Right kidney (tissue), 1 donor: ENCODE results near the gene CFAP299.

ENCODE experiments used
- DNase-seq: peaks from one replicate; pipeline ENCODE4 v3.0.0-alpha.2; 2016

CFAP299 gene

DNA sequence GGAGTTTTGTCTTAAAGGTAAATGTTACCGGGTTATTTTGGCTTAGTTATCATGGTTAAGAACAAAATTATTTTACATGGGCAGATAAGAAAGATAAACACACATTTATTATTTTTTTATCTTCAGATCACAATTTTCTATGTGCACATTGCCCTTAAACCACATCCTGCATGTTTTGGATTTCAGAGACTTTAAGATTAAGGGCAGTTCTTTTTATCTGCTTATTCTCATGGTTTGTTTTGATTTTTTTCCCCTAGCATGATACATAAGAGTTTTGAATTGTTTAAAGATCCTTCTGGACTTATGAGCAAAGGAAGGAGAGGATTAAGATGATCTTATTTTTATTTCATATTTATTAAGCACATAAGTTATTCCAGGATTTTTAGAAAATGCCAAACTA, 504.9 kb downstream of the CFAP299 start:
- no peak for DNase-seq

DNA sequence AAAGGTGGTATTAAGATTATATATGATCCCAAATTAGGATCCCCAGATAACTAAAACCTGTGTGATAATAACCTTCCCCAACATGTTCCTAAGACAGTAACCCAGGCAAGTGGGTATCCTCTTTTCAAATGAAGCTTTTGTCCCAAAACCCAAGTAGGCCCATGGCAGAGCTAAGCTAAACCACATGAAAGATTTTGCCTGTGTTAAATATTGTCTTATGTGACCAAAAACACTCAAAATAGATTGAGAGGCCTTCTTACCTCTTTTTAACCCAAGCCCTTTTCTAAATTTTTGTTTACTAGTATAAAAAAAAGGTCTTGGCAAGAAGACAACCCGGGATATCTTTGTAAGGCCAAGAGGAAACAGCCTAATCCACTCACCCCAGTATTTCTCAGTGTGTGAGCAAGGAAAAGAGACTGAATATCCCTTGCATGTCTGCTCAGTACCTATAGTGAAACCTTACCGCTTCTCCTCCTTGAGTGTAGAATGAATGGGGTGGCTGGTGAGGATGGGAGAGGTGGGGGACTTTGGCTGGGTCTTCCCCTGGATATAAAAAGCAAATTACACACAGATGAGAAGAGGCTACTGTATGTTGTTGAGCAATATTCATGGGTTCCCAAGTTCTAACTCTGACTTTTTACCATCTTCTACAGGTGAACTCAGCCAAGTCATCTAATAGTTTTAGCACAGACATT, 506.2 kb downstream of the CFAP299 start:
- DNase-seq = no peak

DNA sequence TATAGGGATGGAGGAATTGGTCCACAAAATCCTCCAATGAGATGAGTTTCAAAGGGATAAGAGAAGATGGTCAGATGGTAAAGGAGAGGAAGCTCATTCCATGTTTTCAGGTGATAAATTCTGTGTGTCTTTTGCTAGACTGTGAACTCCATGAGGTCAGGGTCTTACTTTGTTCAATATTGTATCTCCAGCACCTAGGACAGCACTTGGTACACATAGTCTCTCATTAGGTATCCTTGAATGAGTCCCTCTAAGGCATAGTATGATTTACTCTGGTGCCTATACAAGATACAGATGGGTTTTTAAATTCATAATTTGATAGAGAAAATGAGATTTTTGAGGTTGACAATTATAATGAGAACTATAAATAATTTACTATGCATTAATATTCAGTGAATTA, 510.7 kb downstream of the CFAP299 start:
- no peak for DNase-seq

DNA sequence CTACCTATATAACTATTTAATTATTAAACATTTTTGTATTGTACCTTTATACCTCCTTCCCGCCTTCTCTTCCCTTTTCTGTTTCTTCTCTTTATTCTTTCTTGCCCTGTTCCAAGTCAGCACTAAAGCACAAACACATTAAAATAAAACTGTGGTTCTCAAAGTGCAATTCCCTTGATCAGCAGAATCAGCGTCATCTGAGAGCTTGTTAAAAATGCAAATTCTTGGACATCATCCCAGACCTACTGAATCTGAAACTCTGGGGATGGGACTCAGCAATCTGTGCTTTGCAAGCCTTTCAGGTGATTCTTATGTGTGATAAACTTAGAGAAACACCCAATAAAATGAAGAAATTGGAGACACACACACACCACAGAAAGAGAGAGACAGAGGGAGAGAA, 516.5 kb downstream of the CFAP299 start:
- no peak for DNase-seq

DNA sequence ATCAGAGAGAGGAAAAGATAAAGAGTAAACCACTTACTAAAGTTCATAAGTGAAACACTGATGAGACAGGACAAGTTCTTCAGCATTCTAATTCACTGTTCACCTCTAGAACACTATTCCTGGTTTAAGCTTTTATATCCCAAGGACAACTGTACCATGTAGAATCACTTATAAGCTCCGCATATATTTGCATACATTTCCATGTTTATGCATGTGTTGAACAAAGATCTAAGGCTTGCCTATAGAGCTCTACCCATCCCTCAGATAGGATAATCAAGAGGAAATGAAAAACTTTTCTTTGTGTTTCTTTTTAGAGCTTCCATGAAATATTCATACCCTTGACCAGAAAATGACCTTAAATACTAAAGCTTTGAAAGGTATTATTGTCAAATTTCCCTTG, 538.0 kb downstream of the CFAP299 start:
- DNase-seq = no peak

DNA sequence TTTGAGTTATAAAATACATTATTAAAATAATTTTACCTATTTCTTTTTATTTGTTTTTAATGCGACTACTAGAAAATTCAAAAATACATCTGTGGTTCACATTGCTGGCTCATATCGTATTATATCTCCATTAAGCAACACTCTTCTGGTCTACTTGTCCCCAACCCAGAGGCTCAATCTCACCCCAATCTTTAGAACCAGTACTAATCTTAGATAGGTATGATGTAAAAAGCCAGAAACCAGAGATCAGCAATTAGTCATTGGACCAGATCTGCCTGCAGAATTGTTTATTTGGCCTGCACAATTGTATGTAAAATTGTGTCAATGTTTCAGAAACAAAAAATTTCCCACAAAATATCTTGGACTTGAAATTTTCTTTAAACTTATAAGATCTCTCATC, 539.4 kb downstream of the CFAP299 start:
- no peak for DNase-seq

DNA sequence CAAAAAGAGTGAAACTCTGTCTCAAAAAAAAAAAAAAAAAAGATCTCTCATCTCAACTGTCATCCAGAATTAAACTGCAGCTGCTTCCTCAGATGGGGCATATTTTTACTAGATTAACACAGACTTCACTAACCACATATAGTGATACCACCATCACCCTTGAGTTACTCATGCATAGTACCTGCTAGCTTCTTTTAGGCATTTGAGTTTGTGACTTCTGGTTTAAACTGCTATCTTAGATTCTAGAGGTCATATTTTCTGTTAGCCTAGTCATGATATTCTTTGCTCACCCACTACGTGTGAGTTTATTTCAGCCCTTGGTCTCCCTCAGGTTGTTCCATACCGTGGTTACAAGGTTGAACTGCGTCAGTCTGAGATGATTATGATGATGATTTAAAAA, 540.1 kb downstream of the CFAP299 start:
- DNase-seq = no peak

DNA sequence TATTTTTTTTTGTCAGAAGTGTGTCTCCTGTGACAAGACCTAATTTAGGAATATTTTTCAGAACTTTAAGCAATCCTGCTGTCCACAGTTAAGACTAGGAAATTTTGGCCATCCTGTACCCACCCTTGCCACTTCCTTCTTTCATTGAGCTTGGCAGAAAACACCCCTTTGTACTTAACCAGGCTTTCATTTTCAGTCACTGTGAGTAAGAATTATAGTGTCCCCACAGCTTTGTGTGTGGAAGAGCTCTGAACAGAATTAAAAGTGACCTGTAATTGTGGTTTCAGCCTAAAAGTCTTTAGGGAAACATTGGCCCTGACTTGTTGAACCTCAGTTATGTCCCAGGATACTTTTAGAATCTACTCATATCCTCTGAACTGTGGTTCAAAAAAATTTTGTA, 541.3 kb downstream of the CFAP299 start:
- DNase-seq = no peak

DNA sequence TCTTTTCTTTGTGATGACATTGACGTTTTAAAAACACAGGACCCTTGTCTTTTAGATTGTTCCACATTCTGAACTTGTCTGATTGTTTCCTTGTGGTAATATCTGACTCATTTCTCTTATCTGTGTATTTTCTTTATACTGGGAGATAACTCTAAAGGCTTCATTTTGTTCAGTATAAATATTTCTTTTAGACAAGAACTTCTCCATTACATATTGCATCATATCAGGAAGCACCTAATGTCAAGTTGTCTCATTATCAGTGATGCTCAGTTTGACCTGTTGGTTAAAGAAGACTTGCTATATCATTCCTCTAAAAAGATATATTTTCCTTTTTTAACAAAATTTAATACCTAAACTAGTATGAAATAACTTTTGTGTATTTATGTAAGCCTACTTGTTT, 542.7 kb downstream of the CFAP299 start:
- DNase-seq = no peak

DNA sequence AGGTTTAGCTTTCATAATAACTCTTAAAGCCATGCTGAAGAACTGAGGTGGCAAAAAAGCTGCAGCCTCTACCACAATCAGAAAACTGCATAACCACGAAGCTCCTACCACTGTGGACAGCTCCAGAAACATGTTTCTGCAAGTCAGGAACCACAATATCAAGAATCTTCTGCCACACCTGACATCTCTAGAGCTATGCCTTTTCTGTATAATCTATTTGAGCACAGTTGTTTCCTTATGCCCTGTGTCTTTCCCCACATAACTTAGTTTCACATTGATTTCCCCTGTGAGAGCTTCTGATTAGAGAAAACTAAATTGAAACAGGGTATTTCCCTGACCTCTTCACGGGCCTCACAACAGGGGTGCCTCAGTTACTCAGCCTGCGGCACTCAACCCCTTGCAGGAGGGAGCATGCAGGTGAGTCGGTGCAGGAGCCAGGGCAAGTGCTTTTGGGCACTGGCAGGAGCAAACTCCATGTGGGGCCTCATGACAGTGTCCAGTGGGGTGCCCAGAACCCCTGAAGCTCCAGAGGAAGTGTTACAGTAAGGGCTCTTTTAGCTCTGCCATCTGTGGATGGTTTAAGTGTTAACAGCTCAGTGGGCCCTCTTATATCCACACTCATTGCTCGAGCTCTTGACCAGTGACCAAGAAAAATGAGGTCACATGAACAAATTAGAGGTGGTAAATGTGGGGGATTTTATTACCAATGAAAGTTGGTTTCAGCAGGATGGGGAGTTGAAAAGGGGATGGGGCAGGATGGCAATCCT, 562.2 kb downstream of the CFAP299 start:
- no peak for DNase-seq

DNA sequence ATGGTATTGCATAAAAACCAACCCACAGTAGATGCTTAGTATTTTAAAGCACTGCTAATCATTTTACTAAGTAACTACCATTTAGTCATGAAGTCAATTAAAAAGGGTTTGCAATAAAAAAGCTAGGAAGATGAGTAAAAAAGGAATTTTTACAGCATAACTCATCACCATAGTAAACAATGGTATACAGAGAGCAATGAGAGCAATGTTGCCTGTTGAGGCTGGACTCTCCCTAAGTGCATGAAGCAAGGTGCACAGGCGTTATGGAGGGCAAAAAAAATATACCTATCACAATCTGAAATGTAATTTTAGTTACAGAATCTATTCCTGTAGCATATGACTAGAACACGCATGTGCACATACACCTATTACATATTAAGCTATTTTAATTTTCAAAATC, 565.4 kb downstream of the CFAP299 start:
- no peak for DNase-seq

DNA sequence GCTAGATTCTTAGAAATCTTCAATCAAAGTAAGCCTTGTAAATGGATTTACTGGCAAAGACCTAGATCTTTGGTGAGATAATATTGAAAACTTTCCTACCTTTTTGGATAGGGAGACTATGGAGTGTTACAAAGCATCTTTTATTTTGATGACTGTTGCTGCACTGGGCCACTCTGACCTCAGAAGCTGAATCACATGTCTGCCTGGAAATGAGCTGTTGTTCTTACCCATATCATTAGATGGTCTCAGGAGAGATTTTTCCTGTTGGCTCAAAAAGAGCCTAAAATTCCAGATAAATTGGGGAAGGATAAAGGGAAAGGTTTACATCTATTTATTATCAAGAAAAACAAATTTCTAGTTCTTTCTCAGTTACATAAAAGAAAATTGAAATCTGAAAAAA, 567.5 kb downstream of the CFAP299 start:
- DNase-seq = no peak

DNA sequence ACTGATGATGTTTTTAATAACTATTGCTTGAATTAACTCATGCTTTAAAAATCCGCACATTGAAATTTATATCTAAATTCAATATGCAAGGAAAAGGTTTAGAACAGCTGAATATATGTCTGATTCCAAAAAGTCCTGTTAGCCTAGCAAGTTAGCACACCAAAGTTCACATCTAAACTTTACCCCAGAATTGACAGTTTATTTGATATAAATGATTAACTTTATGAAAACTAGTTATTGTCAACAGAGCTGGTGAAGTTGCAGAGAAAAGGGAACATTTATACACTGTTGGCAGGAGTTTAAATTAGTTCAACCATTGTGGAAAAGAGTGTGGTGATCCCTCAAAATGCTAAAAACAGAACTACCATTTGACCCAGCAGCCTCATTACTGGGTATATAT, 574.4 kb downstream of the CFAP299 start:
- DNase-seq = no peak

DNA sequence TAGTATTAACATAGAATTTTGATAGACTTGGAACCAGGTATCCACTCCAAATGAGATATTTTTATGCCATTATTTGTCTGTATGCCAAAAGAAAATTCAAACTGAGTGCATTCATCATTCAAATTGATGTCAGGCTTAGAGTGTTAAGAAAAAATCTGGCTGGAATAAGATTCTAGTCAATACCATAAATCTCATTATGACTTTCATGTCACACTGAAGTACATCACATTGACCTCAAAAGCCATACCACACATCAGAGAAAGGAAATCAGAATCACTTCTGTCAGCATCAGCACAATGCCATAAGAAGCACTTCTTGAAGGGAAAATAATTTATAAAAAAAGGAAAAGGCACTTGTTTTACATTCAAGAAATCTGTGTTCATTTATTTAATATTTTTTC, 575.9 kb downstream of the CFAP299 start:
- DNase-seq = no peak

DNA sequence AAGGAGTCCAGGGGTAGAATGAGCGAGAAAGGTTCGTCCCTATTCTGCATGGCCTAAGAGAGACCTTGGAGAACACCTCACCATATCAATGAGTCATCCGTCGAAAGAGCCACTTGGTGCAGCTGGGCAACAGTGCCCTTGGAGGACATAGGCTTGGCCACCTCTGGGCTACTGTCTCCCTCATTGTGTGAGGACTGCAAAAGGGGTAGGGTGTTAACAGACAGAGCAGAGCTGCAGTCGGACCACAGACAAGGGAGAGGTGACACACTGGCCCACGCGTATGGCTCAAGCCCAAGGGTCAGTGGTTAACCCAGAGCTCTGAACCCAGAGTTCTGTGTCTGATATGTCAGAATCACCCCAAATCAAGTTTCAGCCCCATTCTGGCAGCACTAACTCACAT, 576.8 kb downstream of the CFAP299 start:
- no peak for DNase-seq

DNA sequence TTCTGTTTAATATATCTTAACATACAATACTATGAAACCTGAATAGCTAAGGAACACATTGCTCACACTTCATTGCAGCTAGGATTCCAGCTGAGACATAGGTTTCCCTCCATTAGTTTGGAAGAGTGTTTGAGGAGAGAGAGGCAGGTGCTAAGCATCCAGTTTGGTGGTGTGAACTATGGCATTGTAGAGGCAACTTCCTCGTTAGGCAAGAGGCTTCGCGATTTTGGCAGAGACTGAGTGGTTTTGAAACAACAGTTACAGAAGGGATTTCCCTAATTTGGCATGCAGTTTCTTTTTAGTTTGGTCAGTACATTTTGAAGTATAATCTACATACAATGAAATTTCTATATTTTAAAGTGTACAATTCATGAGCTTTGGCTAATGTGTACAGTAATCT, 577.9 kb downstream of the CFAP299 start:
- DNase-seq = no peak

DNA sequence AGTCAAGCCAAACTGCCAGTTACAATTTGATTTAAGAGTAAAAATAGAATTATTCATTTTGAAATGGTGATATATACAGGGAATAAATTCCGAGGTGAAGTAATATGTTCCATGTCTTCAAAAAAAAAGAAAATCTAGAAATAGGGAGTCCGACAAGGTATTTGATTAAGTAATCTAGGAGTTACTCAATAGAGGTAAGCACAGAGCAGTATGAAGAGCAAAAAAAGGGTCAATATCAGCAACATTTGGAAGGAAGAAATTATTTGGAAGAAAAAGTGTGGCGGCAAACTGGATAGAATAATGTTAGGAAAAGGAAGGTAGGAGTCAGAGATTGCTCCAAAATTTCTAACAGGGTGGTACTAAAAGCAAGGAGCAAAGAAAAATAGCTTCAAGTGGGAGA, 581.2 kb downstream of the CFAP299 start:
- DNase-seq = no peak

DNA sequence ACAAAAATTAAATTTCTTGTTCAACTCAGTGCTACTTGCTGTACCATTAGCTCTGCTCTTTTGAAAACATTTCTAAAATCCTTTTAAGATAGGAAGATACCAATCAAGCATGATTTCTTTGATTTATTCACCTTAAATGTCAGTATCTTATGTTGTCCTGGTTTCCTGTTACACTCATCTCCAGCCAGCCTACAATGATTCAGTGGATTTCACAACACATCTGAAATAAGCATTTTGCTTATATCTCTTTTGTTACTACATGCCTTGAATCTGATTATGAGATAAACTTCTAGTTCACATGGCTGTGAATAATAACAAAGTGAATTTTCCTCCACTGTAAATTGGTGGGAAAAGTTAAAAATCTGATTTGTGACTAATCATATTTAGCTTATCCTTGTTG, 582.5 kb downstream of the CFAP299 start:
- DNase-seq = no peak

DNA sequence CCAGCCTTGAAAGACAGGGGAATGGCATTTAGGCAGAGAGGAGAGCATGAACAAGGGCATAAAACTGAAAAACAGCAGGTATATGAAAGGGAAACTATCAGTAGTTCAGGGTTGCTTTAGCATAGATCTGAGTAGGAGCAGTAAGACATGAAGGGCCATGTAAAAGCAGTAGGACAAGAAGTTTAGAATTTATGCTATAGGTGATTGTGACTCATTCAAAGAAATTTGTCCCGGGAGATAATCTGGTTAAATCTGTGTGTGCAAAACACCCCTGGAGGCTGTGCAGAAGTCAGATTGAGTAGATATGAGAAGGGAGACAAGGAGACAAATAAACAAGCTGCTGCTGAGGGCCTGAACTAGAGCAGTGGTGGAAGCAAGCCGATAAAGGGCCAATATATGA, 585.9 kb downstream of the CFAP299 start:
- DNase-seq = no peak

DNA sequence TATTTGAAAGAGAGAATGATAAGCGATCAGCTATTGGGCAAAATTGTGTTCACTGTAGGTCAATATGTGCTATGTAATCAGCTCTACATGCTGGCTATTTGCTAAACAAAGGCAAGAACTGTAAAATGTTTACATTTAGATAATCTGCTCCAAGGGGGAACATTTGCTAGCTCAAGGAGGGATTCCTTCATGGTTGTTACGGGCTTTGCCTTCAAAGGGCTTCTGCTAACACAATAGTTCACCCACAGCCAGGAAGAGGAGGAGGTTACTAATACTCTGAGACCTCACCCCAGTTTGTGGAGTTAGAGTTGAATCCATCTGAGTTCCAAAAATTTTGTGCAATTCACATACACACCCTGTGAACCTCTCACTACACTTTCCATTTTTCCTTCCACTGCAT, 587.4 kb downstream of the CFAP299 start:
- no peak for DNase-seq

DNA sequence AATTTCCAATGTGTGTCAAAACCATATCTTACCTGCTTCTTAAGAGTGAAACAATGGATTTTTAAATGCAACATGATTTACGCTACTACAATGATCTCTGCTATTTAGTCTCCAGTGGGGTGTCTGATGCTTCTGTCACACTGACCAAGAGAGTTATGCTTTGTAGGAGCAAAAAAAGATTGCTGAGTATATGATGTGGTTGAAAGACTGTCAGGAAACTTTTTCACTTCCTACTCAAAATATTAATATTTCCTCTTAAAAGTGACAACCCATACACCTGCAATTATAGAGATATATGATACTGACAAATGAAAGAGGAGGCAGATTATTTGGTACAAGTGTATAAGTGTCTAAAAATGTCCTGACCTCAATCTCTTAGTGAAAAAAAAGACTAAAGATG, 589.8 kb downstream of the CFAP299 start:
- DNase-seq = no peak

DNA sequence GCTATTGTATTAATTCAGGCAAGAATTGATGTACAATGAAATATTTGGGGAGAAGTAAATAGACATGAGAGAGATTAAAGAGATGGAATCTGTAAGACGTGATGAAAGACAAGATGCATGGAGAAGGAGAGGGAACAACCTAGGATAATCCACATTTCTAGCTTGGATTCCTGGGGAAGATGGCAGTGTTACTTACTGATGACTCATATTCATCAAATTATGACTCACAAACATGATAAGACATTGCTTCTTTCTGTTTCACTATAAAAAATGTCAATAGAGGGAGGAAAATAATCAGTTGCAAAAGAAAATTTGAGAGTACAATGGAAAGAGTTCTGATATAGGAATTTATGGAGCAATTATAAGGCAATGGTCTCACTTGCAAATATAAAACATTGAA, 590.9 kb downstream of the CFAP299 start:
- DNase-seq = no peak

DNA sequence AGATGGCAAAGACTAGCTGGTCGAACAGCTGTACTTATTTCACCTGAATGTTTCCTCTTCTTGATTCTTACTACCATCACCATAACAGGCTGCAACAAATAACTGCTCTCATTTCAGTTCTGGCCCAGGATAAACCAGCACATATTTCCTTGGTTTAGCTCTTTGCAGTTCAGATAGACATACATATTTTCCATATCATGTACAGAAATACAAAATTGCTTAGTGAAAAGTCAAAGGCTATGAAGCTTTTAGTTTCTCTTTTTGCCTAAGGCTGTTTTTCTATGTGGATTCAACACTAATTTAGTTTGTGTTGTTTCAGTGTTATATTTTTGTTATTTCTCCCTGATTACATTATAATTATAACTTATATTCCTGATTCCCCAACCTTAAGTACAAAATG, 591.4 kb downstream of the CFAP299 start:
- no peak for DNase-seq

DNA sequence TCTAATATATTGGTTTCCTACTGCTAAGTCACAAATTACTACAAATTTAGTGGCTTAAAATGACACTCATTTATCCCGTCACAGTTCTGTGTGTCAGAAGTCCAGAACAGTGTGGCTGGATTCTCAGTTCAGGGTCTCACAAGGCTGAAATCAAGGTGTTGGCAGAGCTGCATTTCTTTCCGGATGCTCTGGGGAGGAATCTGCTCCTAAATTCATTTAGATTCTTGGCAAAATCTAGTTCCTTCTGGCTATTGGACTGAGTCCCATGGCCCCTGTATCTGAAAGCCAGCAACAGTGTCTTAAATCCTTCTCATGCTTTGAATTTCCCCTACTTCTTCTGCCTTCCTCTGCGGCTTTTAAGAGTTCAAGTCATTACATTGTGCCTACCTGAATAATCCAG, 591.9 kb downstream of the CFAP299 start:
- DNase-seq = no peak
